Adipose tissue (tissue), 3 donors: ENCODE data around the gene LVRN. TPM values are rescaled to one million over a fixed set of nuclear protein-coding genes. Genes with fewer than 3 reads are reported as not detected.

Source experiments
- H3K27ac ChIP-seq: one replicate; pipeline ENCODE4 v1.5.1; 2013; ENCODE audit warnings: low read depth, low read length
- WGBS, 3 donors: extraction: QIAGEN DNeasy Blood & Tissue Kit; methylation state at CpG; one replicate each; pipeline ENCODE4 v1.1.7; 2013; 5-methylcytosine and 5-hydroxymethylcytosine counted together
- polyA plus RNA-seq, 3 donors: library from polyadenylated mRNA; stranded (reverse); fragments of 200-250 nt; gene quantifications; one replicate each; pipeline ENCODE4 v1.2.3, GENCODE V29; 2013
- donor health status: healthy with polysubstance abuse.
- donor health status: Bipolar disorder and iron deficiency.
- donor health status: healthy.

Gene LVRN
- polyA plus RNA-seq, 3 donors, result 1.8 to 18.7 (median 13.6) TPM

DNA sequence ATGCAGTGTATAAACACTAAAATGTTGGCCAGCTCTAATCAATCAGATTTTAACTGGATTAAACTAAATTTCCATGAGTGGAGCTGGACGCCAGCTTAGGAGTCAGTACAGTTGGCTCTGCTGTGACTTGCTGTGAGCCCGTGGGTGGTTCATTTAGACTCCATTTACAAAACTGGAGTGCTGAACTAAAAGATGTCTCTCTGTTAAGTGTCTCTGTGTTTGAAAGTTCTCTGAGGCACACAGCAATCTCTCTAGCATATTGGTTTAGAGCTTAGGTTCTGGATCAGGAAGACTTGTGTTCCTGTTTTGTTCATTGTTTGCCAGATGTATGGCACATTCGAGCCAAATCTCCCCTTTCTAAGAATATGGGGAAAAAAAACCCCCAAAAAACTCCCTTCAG, 42.0 kb downstream of the LVRN start:
- WGBS, 3 donors, result 72 to 84% (median 82%) methylated on average over 3 of the region's 3 CpGs
- no peak overlapping the region for H3K27ac ChIP-seq

GRCh38 chr5:116009806-116010205, 47.5 kb downstream of the LVRN start:
- no peak overlapping the region for H3K27ac ChIP-seq

DNA sequence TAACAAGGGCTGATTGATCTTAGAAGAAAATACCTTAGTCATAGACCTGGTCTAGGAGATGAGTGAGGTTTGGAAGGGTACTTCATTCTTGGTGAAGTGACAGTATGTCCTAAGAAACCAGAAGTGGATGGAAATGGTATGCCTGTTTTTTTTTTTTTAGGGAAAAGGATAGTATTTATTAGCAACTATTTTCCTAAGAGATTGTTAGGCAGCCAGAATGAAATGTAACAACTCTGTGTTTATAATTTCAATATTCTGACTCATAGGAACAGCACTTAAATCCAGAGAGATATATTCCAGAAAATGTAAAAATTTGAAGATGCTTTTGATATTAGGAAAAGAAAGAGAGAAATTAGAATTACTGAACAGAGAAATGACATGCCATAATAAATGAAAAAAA, 48.8 kb downstream of the LVRN start:
- H3K27ac ChIP-seq, result no peak overlapping the region

More at GRCh38 chr5:116009806-116010205, 47.5 kb downstream of the LVRN start:
- 54 to 83% (median 67%) methylated on average over 3 of the region's 3 CpGs for WGBS, 3 donors

DNA sequence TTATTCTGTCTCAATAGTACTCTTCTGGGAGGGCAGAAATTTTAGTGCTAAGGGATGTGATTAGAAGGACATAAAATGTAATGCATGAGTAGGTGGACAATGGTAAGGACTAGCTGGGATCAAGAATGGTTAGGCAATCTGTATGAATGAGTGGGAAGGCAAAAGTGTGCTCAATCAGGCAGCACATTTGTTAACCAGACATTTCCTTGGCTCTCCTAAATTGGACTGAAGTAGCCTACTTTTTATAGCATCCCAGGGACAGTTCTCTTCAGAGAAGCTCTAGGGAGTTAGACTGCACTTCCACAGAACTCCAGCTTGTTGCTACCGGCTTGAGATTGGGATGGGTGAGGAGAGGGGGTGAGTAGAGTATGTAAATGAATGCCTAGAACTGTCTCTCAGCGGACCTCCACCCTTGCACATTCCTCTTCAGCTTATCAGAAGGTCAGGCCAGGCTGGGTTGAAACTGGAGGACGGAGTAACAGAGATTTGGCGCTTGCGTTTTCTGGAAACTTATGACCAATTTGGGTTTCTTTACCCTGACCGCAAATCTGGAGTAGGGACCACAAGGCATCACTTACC, 51.0 kb downstream of the LVRN start:
- H3K27ac ChIP-seq, result no peak overlapping the region
- 53 to 55% (median 54%) methylated on average over 6 of the region's 6 CpGs for WGBS, 3 donors

DNA sequence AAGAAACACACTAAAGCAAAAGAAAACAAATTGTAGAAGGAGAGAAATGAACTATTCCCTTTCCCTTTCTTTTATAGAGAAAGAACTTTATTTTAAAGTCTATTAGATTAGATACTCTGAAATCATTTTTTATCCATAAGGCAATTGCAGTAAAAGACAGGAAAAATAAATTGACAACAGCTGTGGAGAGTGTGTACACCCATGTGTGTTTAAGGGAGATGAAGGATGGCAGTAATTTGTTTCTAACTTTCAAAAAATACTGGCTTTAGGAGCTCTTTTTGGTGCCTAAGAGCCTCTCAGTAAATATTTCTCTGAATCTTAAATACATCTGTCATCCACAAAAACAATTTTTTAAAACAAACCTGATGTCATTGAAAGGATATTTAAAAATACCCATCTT, 51.7 kb downstream of the LVRN start:
- no peak overlapping the region for H3K27ac ChIP-seq

DNA sequence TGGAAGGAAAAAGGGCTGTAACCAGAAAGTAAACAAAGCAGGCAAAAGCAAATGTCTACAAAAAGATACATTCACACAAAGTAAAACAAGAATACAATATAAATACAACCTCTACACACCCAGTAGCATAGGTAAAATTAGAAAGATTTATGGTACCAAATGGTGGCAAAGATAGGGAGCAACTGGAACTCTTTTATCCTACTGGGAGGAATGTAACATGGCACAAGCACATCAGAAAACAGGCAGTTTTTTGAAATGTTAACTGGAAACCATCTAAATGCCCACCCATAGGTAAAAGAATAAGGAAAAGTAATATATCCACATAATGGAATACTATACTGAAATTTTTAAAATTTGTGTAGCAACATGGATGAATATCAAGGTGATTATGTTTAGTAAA, 61.3 kb downstream of the LVRN start:
- H3K27ac ChIP-seq, result no peak overlapping the region

GRCh38 chr5:116025866-116026265, 63.6 kb downstream of the LVRN start:
- H3K27ac ChIP-seq, result no peak overlapping the region
- 76 to 82% (median 81%) methylated on average over 1 of the region's 1 CpG for WGBS, 3 donors

DNA sequence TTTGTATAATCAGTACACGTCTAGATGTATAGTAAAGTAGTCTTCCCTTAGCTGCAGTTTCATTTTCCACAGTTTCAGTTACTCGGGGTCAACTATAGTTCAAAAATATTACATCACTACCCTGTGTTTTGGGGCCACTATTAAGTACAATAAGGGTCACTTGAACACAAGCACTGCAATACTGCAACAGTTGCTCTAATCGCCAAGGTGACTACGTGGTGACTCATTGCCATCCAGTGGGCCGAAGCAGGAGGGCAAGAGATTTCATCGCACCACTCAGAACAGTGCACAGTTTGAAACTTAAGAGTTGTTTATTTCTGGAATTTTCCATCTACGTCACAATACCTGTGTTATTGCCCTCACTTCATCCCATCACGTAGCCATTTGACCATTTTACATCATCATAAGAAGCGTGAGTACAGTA, 69.8 kb downstream of the LVRN start, which contains the start of gene ARL14EPL:
Gene ARL14EPL, plus strand, starts transcription at position 379 of the 424 bp plus-strand sequence. CDS start 18,994 bp downstream, outside the sequence.
- H3K27ac ChIP-seq, result no peak within 1 kb of the TSS
- WGBS, 3 donors, result 47 to 70% (median 51%) methylated on average over 9 of the region's 9 CpGs

DNA sequence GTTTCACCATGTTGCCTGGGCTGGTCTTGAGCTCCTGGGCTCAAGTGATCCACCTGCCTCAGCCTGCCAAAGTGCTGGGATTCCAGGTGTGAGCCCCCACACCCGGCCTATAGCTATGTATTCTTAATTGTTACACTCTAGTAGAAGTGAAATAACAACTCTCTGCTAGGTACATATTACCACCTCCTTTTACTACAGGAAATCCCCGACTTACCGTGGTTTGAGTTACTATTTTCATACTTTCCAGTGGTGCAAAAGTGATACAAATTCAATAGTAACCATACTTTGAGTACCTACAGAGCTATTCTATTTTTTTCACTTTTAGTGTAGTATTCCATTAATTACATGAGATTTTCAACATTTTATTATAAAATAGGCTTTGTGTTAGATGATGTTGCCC, 70.7 kb downstream of the LVRN start:
- no peak overlapping the region for H3K27ac ChIP-seq
- WGBS, 3 donors, result 82 to 85% (median 82%) methylated on average over 3 of the region's 3 CpGs

DNA sequence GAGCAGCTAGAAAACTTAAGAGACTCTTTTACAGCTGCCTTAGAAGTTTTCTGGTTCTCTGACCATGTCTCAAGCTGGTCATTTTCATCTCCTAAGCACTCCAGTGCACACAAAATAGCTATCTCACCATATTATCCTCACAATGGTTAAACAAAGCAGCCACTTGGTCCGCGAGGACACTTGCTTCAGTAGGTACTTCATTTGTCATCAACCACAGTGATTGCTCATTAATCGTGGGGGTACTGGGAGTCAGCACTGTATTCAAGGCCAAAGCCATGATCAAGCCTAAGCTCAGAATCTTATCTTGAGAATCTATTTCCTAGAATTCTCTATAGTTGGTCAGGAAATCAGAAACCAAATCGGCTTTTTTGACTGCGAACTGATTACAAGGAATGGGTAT, 72.8 kb downstream of the LVRN start:
- WGBS, 3 donors, result 58 to 87% (median 83%) methylated on average over 5 of the region's 5 CpGs
- H3K27ac ChIP-seq, result no peak overlapping the region

- no peak overlapping the region for H3K27ac ChIP-seq
- 66 to 76% (median 67%) methylated on average over 3 of the region's 3 CpGs for WGBS, 3 donors
Observed at GRCh38 chr5:116037236-116037822, 75.1 kb downstream of the LVRN start.

- no peak overlapping the region for H3K27ac ChIP-seq
- 53 to 65% (median 57%) methylated on average over 3 of the region's 3 CpGs for WGBS, 3 donors
Observed at GRCh38 chr5:116038817-116039216, 76.5 kb downstream of the LVRN start.

DNA sequence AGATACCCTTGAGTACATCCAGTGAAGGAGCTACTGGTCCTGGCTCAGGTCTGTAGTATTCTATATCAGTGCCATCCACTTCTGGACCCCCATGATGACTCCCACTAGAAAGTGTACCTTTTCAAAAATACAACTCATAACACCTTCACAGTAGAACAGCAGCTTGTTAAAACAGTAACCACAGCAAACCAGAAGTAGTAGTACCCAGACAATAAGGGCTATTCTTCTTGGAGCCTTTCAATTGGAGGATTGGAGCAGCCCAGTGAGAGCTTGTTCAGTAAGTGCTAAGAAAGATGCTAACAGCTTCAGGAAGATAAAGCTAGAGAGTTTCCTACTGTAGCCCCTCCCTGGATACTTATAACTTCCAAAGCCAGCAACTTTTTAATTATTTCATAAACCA, 80.1 kb downstream of the LVRN start:
- no peak overlapping the region for H3K27ac ChIP-seq

DNA sequence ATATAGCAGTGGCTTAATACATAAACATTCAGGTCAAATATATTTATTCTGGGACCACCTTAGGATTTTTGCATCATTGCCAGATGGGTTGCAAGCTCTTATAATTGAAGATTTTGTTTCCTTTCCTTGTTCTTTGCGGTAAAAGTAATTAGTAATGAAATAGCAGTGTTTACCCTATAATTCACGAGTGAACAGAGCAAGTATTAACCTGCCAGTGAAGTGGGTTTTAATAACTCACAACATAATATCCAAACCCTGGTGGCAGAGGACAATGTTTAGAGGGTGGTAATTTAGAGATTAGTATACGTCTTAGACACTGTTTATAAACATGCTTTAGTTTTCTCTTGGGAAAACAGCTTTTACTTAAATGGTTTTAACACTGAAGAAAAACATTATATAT, 81.8 kb downstream of the LVRN start:
- 58 to 74% (median 73%) methylated on average over 3 of the region's 3 CpGs for WGBS, 3 donors
- H3K27ac ChIP-seq, result no peak overlapping the region

GRCh38 chr5:116045821-116046220, 83.5 kb downstream of the LVRN start:
- H3K27ac ChIP-seq, result no peak overlapping the region
- WGBS, 3 donors, result 77 to 86% (median 83%) methylated on average over 2 of the region's 2 CpGs

- H3K27ac ChIP-seq, result no peak overlapping the region
- 84 to 93% (median 84%) methylated on average over 3 of the region's 3 CpGs for WGBS, 3 donors
Observed at GRCh38 chr5:116046261-116046660, 84.0 kb downstream of the LVRN start.

GRCh38 chr5:116046823-116047222, 84.5 kb downstream of the LVRN start:
- WGBS, 3 donors, result 83 to 90% (median 88%) methylated on average over 2 of the region's 2 CpGs
- H3K27ac ChIP-seq, result no peak overlapping the region

DNA sequence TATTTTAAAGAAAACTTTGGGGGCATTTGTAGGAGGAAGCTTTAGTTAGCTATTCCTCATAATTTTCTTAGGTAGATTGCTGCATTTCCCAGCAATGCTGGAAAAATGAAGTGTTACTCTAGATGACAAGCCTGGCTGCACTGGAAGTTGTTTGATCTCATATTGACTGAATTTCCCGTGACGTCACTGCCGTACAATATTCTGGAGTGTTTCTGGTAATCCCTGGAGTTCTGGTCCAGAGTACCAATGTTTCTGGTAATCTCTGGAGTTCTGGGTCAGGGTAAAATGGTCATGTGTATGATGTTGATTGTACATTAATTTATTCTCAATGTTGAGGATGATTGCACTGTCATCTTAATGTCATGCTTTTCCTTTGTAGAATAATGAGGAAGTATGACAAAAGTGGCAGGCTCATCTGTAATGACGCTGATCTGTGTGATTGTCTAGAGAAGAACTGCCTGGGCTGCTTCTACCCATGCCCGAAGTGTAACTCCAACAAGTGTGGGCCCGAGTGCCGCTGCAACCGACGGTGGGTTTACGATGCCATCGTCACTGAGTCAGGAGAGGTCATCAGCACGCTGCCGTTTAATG, 96.2 kb downstream of the LVRN start:
- H3K27ac ChIP-seq, result no peak overlapping the region
- WGBS, 3 donors, result 77 to 87% (median 86%) methylated on average over 13 of the region's 13 CpGs

DNA sequence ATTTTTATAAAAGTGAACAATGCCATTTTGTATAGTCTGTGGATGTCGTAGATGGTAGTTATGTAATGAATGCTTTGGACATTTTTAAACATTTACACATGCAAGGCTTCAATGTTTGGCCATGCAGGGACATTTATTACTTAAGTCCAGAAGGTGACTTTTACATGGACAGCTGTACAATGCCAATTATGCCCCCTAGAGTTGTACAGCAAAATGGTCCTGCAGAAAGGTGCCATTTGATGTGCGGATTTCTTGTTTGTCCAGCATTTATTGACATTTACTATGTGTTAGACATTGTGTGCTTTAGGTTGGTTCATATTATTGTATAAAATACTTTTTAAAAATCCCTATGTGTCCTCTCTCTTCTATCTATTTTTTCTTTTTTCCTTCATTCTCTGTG, 100.1 kb downstream of the LVRN start:
- 63 to 91% (median 89%) methylated on average over 2 of the region's 2 CpGs for WGBS, 3 donors

DNA sequence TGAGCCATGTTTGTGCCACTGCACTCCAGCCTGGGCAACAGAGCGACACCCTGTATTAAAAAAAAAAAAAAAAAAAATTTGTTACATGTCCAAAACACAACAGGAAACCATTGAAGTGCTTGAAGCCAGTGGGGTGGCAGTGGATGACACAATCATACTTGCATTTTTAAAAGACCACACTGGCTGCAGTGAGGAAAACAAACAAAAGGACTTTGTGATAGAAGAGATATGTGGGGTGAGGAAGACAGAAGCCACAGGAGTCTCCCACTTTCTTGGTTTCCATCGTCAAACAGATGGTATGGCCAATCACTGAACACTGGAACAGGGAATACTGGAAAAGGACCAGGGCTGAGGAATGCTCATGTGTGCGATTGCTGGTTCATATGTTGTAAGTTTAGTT, 101.7 kb downstream of the LVRN start:
- 82 to 86% (median 84%) methylated on average over 3 of the region's 3 CpGs for WGBS, 3 donors
- no peak overlapping the region for H3K27ac ChIP-seq

More for the DNA sequence above, 100.1 kb downstream of the LVRN start:
- no peak overlapping the region for H3K27ac ChIP-seq
